ENCODE results near the gene RFTN1.

- no peak for TF ChIP-seq POLR2A (IDR thresholded peaks at IDR 0.05)
- TF ChIP-seq CTCF (IDR thresholded peaks at IDR 0.05): no peak
- no peak for TF ChIP-seq EP300 (IDR thresholded peaks at IDR 0.05)
Measured at GRCh38 chr3:16485395-16485992, 28.0 kb downstream of the RFTN1 start.

Data from sigmoid colon (tissue), 4 donors.